IMR-90 (cell line): Measurements from ENCODE around the gene ANKLE2. TPM values are rescaled to one million over a fixed set of nuclear protein-coding genes. Genes with fewer than 3 reads are reported as not detected.

Experiments
- CHD1 ChIP-seq: IDR thresholded peaks from 2 replicates; pipeline ENCODE4 v1.6.1; 2012; ENCODE audit warnings: low read depth, low read length, improper control_type of control experiment
- FOS ChIP-seq: fragments of 150-350 bp; IDR thresholded peaks from 2 replicates; pipeline ENCODE4 v1.6.1; 2016; ENCODE audit warnings: low read depth, low read length
- RCOR1 ChIP-seq: IDR thresholded peaks from 2 replicates; pipeline ENCODE4 v1.6.1; 2012; ENCODE audit warnings: mild to moderate bottlenecking, low read length, improper control_type of control experiment; ENCODE audit not compliant: insufficient replicate concordance
- RFX5 ChIP-seq: IDR thresholded peaks from 2 replicates; pipeline ENCODE4 v1.8.0; 2012; ENCODE audit warnings: low read depth, mild to moderate bottlenecking, low read length, moderate library complexity
- polyA plus RNA-seq, 3 experiments: library from polyadenylated mRNA; depleted of rRNA; stranded (reverse); fragments of >200 nt; gene quantifications; 2 replicates each; pipeline ENCODE4 v1.2.3, GENCODE V29; 2012; ENCODE audit warnings: low replicate concordance in 1 of 3
- total RNA-seq: library from RNA; depleted of rRNA; stranded (reverse); fragments of >200 nt; gene quantifications from 2 replicates; pipeline ENCODE4 v1.2.3, GENCODE V29; 2012
- TF ChIP-seq, protein P1 (sequence below): conservative IDR thresholded peaks from 2 replicates; pipeline ENCODE4 v1.5.1; 2012; ENCODE audit warnings: mild to moderate bottlenecking, low read depth, low read length, improper control_type of control experiment

The ANKLE2 gene
- total and polyA plus RNA-seq, 2 of the 4 experiments (the other 2 are of a cell fraction) = 63.4 to 82.4 TPM

DNA sequence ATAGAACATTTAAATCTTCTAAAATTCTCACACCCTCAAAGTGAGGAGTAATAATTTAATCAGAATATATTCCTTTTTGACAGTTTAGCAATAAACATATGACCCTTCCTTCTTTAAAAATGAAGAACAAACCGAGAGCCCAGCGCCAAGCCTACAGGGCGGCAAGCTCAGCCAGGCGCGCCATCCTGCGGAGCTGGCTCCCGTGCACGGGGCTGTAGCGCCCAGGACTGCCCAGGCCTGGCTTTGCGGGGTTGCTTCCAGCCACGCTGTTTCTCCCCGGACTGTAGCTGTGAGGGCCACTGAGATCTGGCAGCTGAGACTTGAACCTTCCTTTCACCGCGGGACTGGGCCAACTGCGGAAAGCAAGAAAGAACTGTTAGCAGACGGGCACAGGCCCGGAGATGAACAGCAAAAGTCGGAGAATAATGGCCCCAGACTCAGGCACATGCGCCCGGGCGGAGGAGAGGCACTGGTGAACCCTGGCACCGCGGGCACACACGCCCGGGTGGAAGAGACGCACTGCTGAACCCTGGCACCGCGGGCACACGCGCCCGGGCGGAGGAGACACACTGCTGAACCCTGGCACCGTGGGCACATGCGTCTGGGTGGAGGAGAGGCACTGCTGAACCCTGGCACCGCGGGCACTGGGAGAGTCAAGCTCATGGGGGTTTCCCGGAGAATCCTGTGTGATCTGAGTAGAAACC, 34.4 kb downstream of the ANKLE2 start (continued):
- TF ChIP-seq RCOR1 (no peak), CHD1 (no peak), FOS (no peak), RFX5 (no peak)
- TF ChIP-seq, protein P1, sequence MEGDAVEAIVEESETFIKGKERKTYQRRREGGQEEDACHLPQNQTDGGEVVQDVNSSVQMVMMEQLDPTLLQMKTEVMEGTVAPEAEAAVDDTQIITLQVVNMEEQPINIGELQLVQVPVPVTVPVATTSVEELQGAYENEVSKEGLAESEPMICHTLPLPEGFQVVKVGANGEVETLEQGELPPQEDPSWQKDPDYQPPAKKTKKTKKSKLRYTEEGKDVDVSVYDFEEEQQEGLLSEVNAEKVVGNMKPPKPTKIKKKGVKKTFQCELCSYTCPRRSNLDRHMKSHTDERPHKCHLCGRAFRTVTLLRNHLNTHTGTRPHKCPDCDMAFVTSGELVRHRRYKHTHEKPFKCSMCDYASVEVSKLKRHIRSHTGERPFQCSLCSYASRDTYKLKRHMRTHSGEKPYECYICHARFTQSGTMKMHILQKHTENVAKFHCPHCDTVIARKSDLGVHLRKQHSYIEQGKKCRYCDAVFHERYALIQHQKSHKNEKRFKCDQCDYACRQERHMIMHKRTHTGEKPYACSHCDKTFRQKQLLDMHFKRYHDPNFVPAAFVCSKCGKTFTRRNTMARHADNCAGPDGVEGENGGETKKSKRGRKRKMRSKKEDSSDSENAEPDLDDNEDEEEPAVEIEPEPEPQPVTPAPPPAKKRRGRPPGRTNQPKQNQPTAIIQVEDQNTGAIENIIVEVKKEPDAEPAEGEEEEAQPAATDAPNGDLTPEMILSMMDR = no peak
